ENCODE measurements around the gene NALCN.

The NALCN gene

GRCh38 chr13:101343128-101343787 is 73.0 kb downstream of the NALCN start (continued):
- TF ChIP-seq TSHZ1 (tag by site-specific recombination; IDR thresholded peaks at IDR 0.05; ENCODE audit: borderline replicate concordance) (no peak), KLF9 (tag by site-specific recombination; IDR thresholded peaks at IDR 0.05; ENCODE audit: low read depth) (no peak), ZNF791 (tag by site-specific recombination; IDR thresholded peaks at IDR 0.05) (no peak), ZNF76 (tag by site-specific recombination; IDR thresholded peaks at IDR 0.05; ENCODE audit: borderline replicate concordance, low read depth) (no peak), ZNF585B (tag by site-specific recombination; IDR thresholded peaks at IDR 0.05) (no peak), ZNF830 (tag by site-specific recombination; IDR thresholded peaks at IDR 0.05; ENCODE audit: low read depth) (no peak), ZFP3 (tag by site-specific recombination; IDR thresholded peaks at IDR 0.05; ENCODE audit: low read depth) (no peak), ZNF514 (tag by site-specific recombination; IDR thresholded peaks at IDR 0.05) (no peak), ZNF423 (tag by site-specific recombination; IDR thresholded peaks at IDR 0.05) (no peak)
- TF ChIP-seq, protein P1, sequence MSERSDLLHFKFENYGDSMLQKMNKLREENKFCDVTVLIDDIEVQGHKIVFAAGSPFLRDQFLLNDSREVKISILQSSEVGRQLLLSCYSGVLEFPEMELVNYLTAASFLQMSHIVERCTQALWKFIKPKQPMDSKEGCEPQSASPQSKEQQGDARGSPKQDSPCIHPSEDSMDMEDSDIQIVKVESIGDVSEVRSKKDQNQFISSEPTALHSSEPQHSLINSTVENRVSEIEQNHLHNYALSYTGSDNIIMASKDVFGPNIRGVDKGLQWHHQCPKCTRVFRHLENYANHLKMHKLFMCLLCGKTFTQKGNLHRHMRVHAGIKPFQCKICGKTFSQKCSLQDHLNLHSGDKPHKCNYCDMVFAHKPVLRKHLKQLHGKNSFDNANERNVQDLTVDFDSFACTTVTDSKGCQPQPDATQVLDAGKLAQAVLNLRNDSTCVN (tag by site-specific recombination; optimal IDR thresholded peaks at IDR 0.05): no peak

- no peak for TF ChIP-seq ZNF16 (tag by site-specific recombination; IDR thresholded peaks at IDR 0.05; ENCODE audit: low read depth)
- no peak for TF ChIP-seq OVOL3 (tag by site-specific recombination; IDR thresholded peaks at IDR 0.05)
- TF ChIP-seq, protein P2, sequence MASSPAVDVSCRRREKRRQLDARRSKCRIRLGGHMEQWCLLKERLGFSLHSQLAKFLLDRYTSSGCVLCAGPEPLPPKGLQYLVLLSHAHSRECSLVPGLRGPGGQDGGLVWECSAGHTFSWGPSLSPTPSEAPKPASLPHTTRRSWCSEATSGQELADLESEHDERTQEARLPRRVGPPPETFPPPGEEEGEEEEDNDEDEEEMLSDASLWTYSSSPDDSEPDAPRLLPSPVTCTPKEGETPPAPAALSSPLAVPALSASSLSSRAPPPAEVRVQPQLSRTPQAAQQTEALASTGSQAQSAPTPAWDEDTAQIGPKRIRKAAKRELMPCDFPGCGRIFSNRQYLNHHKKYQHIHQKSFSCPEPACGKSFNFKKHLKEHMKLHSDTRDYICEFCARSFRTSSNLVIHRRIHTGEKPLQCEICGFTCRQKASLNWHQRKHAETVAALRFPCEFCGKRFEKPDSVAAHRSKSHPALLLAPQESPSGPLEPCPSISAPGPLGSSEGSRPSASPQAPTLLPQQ (tag by site-specific recombination; IDR thresholded peaks at IDR 0.05): no peak
- TF ChIP-seq ZSCAN23 (tag by site-specific recombination; IDR thresholded peaks at IDR 0.05): no peak
- TF ChIP-seq ZNF48 (tag by site-specific recombination; IDR thresholded peaks at IDR 0.05): no peak
- TF ChIP-seq SCRT1 (tag by site-specific recombination; IDR thresholded peaks at IDR 0.05; ENCODE audit: borderline replicate concordance): no peak
- no peak for TF ChIP-seq ZNF488 (tag by site-specific recombination; IDR thresholded peaks at IDR 0.05)
- no peak for TF ChIP-seq PRDM10 (tag by site-specific recombination; IDR thresholded peaks at IDR 0.05)
- H3K4me1 ChIP-seq (ENCODE audit: control insufficient read depth, insufficient read depth, low read length): no peaks in the 10 kb centered on the region
- H3K9me3 ChIP-seq (ENCODE audit: control insufficient read depth, insufficient read depth, low read depth, low read length): no peaks in the 10 kb centered on the region; the same call in 1 of the 2 replicates
- ChIA-PET POLR2A (no interaction called here), CTCF (no interaction called here)
- no peak overlapping the region for H3K27ac ChIP-seq (ENCODE audit: extremely low read depth, low read depth, low read length)
- H3K4me3 ChIP-seq (ENCODE audit: low read depth, low read length): no peak overlapping the region
- no peaks in the 10 kb centered on the region for H3K36me3 ChIP-seq (ENCODE audit: control insufficient read depth in 2 of 2, insufficient read depth in 1 of 2, low read length in 2 of 2)
Observed at GRCh38 chr13:101341464-101341863, 74.8 kb downstream of the NALCN start.

Data from HEK293 (cell line).